SK-N-SH treated with all-trans-retinoic acid at 6 μM for 48 hours (cell line): Measurements from ENCODE around the gene ALS2CL.

Source experiments
- ARNTL ChIP-seq: fragments of 450-650 bp; formaldehyde crosslinking; IDR thresholded peaks from 2 replicates; pipeline ENCODE4 v1.5.0; 2020; ENCODE audit warnings: low read depth, mild to moderate bottlenecking, moderate library complexity, borderline replicate concordance
- CSDC2 ChIP-seq: fragments of 250-450 bp; sonication (Bioruptor Pico); IDR thresholded peaks from 2 replicates; pipeline ENCODE4 v1.5.0; 2020; ENCODE audit warnings: mild to moderate bottlenecking, moderate library complexity
- ESRRG ChIP-seq: fragments of 250-450 bp; sonication (Bioruptor Pico); IDR thresholded peaks from 2 replicates; pipeline ENCODE4 v1.6.1; 2021; ENCODE audit warnings: mild to moderate bottlenecking
- ISL1 ChIP-seq: fragments of 250-450 bp; sonication (Bioruptor Pico); IDR thresholded peaks from 2 replicates; pipeline ENCODE4 v2.1.2; 2022; ENCODE audit warnings: mild to moderate bottlenecking, moderate library complexity
- OSR1 ChIP-seq: fragments of 250-450 bp; sonication (Bioruptor Pico); IDR thresholded peaks from 2 replicates; pipeline ENCODE4 v1.8.0; 2022; ENCODE audit warnings: moderate library complexity, mild to moderate bottlenecking, inconsistent platforms
- RARB ChIP-seq: fragments of 250-450 bp; sonication (Bioruptor Pico); IDR thresholded peaks from 2 replicates; pipeline ENCODE4 v1.8.0; 2021; ENCODE audit warnings: mild to moderate bottlenecking, moderate library complexity
- ZFP3 ChIP-seq: fragments of 250-450 bp; sonication (Bioruptor Pico); IDR thresholded peaks from 2 replicates; pipeline ENCODE4 v1.5.0; 2020; ENCODE audit warnings: mild to moderate bottlenecking, moderate library complexity
- ZFP30 ChIP-seq: fragments of 450-650 bp; formaldehyde crosslinking; IDR thresholded peaks from 2 replicates; pipeline ENCODE4 v1.5.0; 2022; ENCODE audit warnings: mild to moderate bottlenecking, moderate library complexity
- ZNF565 ChIP-seq: fragments of 450-650 bp; formaldehyde crosslinking; conservative IDR thresholded peaks from 2 replicates; pipeline ENCODE4 v1.5.0; 2020; ENCODE audit warnings: low read depth, mild to moderate bottlenecking, moderate library complexity
- ZNF70 ChIP-seq: fragments of 450-650 bp; formaldehyde crosslinking; IDR thresholded peaks from 2 replicates; pipeline ENCODE4 v1.5.0; 2020; ENCODE audit warnings: mild to moderate bottlenecking, moderate library complexity
- TF ChIP-seq, protein P1 (sequence below): fragments of 250-450 bp; sonication (Bioruptor Pico); IDR thresholded peaks from 2 replicates; pipeline ENCODE4 v1.5.0; 2020; ENCODE audit warnings: mild to moderate bottlenecking, moderate library complexity
- TF ChIP-seq, protein P2 (sequence below): fragments of 250-450 bp; sonication (Bioruptor Pico); IDR thresholded peaks from 2 replicates; pipeline ENCODE4 v1.5.1; 2020; ENCODE audit warnings: low read depth, mild to moderate bottlenecking, moderate library complexity
- TF ChIP-seq, protein P3 (sequence below): fragments of 250-450 bp; sonication (Bioruptor Pico); IDR thresholded peaks from 2 replicates; pipeline ENCODE4 v1.8.0; 2020; ENCODE audit warnings: mild to moderate bottlenecking, moderate library complexity, borderline replicate concordance

DNA sequence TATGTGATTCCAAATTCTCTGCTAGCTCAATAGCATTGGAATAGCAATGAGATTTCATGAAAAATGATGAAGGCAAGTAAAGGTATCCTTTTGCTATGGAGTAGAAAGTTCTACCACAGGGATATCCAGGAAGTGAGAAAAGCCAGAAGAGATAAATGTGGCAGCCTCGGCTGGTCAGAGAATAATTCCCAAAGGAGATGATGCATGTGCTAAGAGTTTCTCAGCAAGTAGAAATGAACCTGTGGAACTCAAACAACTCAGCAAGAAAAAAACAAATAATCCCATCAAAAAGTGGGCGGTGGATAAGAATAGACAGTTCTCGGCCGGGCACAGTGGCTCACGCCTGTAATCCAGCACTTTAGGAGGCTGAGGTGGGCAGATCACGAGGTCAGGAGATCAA, 38.2 kb downstream of the ALS2CL start:
- TF ChIP-seq ZFP30 (CRISPR knock-in tag) (no peak), ISL1 (CRISPR knock-in tag) (no peak), ZNF565 (no peak), ARNTL (CRISPR knock-in tag) (no peak), RARB (CRISPR knock-in tag) (no peak), ZFP3 (no peak), OSR1 (no peak), CSDC2 (no peak), ESRRG (CRISPR knock-in tag) (no peak), ZNF70 (CRISPR knock-in tag) (no peak)
- TF ChIP-seq, protein P1, sequence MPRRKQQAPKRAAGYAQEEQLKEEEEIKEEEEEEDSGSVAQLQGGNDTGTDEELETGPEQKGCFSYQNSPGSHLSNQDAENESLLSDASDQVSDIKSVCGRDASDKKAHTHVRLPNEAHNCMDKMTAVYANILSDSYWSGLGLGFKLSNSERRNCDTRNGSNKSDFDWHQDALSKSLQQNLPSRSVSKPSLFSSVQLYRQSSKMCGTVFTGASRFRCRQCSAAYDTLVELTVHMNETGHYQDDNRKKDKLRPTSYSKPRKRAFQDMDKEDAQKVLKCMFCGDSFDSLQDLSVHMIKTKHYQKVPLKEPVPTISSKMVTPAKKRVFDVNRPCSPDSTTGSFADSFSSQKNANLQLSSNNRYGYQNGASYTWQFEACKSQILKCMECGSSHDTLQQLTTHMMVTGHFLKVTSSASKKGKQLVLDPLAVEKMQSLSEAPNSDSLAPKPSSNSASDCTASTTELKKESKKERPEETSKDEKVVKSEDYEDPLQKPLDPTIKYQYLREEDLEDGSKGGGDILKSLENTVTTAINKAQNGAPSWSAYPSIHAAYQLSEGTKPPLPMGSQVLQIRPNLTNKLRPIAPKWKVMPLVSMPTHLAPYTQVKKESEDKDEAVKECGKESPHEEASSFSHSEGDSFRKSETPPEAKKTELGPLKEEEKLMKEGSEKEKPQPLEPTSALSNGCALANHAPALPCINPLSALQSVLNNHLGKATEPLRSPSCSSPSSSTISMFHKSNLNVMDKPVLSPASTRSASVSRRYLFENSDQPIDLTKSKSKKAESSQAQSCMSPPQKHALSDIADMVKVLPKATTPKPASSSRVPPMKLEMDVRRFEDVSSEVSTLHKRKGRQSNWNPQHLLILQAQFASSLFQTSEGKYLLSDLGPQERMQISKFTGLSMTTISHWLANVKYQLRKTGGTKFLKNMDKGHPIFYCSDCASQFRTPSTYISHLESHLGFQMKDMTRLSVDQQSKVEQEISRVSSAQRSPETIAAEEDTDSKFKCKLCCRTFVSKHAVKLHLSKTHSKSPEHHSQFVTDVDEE (CRISPR knock-in tag), result no peak
- TF ChIP-seq, protein P2, sequence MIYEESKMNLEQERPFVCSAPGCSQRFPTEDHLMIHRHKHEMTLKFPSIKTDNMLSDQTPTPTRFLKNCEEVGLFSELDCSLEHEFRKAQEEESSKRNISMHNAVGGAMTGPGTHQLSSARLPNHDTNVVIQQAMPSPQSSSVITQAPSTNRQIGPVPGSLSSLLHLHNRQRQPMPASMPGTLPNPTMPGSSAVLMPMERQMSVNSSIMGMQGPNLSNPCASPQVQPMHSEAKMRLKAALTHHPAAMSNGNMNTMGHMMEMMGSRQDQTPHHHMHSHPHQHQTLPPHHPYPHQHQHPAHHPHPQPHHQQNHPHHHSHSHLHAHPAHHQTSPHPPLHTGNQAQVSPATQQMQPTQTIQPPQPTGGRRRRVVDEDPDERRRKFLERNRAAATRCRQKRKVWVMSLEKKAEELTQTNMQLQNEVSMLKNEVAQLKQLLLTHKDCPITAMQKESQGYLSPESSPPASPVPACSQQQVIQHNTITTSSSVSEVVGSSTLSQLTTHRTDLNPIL, result no peak
- TF ChIP-seq, protein P3, sequence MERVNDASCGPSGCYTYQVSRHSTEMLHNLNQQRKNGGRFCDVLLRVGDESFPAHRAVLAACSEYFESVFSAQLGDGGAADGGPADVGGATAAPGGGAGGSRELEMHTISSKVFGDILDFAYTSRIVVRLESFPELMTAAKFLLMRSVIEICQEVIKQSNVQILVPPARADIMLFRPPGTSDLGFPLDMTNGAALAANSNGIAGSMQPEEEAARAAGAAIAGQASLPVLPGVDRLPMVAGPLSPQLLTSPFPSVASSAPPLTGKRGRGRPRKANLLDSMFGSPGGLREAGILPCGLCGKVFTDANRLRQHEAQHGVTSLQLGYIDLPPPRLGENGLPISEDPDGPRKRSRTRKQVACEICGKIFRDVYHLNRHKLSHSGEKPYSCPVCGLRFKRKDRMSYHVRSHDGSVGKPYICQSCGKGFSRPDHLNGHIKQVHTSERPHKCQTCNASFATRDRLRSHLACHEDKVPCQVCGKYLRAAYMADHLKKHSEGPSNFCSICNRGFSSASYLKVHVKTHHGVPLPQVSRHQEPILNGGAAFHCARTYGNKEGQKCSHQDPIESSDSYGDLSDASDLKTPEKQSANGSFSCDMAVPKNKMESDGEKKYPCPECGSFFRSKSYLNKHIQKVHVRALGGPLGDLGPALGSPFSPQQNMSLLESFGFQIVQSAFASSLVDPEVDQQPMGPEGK, result no peak
